H54 (cell line): ENCODE data around the gene INPP5B.

Experiments
- DNase-seq: peaks from one replicate; pipeline ENCODE4 v3.0.0; 2011; ENCODE audit warnings: low spot score, mixed read lengths; ENCODE audit not compliant: insufficient read length
- FAIRE-seq: peaks from 3 replicates; lab custom pipeline; 2011; peaks lifted over from hg19 to GRCh38; lab: Jason Lieb, UNC
- POLR2A ChIP-seq: IDR thresholded peaks from 2 replicates; pipeline ENCODE4 v1.6.1; 2011; ENCODE audit warnings: low read depth, mild to moderate bottlenecking, low read length

INPP5B gene

DNA sequence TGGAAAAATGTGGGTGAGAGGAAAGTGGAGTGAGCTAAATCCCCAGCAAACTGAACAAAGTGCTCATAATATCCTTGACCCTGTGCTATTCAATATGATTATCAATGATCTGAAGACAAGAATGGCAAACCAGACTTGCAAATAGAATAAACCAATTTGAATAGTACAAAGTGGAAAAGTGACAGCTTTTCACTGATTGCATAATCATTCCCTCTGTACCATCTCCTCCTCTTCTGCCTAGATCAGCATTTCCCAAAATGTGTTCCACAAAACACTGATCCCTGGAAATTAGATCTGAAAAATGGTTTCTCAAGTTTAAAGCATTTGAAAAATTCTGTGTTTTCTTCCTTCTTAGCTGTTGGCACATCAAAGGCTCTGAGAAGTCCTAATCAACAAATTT is 95.6 kb downstream of the INPP5B start:
- FAIRE-seq (no peak), DNase-seq (no peak)
- no peak for TF ChIP-seq POLR2A

DNA sequence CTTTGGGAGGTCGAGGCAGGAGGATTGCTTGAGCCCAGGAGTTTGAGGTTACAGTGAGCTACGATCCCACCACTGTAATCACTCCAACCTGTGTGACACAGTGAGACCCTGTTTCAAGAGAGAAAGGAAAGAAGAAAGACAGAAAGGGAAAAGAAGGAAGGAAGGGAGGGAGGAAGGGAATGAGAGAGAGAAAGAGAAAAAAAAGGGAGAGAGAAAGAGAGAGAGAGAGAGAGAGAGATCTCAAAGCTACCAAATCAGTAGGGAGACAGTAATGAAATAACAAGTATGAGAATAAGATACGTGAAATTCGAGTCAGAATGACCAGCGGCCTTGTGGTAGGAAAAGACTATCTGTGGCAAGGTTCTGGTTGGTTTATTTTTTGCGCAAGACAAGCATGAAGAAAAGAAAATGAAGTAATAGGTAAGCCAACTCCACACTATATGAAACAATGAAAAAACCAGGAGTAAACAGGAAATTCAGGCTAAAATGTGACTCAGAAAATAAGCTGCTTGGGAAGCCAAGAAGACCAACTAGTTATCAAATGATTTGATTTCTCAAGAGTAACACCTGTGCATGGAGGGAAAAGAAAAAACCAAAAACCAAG is 96.4 kb downstream of the INPP5B start:
- DNase-seq: no peak

DNA sequence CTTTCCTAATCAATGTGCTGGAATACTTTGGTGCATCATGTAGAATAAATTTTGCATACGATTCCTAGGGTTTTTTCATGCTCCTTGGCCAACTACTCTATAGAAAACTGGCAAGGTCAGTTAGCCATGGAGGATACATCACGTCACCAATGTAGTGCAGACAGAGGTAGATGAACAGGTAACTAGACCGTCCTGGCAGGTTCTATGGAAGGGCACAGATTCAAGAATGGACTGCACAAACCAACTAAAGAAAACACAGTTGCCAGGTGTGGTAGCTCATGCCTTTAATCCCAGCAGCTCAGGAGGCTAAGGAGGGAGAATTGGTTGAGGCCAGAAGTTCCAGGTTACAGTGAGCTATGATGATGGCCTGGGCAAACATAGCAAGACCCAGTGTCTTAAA is 97.4 kb downstream of the INPP5B start:
- FAIRE-seq: no peak
- TF ChIP-seq POLR2A: no peak

More for the DNA sequence above, 96.4 kb downstream of the INPP5B start:
- FAIRE-seq: no peak
- no peak for TF ChIP-seq POLR2A

DNA sequence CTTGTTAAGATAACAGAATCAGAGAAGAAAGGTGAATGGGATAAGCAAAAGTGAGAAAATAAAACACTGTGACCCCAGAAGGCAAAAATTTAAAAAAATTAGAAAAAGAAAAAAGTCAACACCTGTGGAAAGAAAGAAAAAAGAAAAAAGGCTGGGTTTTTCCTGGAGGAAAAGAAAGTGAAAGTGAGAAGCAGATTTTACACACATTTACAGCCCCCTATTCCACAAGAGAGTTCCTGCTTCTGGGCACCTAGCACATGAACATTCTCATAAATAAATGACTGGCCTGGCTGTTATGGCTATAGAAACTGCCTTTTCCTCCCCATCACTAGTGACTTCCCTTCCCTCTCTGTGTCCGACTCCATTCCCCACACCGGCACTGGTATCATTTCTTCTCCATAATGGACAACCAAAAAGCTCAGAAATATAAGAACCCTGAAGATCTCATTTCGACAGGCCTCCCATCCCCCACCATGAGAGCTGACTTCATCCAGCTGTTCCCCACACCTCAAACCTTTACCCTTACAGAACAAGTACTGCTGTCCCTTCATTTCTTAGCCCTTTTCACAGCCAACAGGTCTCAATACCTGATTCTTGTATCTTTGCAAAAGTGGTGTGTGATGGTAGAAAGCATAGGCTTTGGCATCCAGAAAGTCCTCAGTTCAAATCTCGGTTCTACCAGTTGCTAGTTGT is 100.1 kb downstream of the INPP5B start:
- TF ChIP-seq POLR2A: no peak
- DNase-seq (no peak), FAIRE-seq (no peak)

More for the DNA sequence above, 97.4 kb downstream of the INPP5B start:
- no peak for DNase-seq

DNA sequence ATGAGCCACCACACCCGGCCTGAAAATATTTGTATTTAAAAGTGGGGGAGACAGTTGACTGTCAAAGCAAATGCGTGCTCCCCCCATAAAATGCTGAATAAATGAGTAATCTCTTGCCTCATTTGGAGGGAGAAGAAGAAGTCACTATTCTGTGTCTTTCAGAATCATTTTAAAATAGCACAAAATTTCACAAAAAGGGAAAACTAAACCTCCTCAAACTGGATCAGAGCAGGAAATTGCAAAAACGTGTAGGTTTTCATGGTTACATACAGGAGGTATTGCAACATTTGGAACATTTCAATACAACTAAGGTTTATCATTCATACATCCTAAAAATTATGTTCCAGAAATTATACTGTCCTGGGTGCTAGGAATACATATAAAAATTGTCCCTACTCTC is 101.1 kb downstream of the INPP5B start:
- FAIRE-seq (no peak), DNase-seq (no peak)
- TF ChIP-seq POLR2A: no peak

DNA sequence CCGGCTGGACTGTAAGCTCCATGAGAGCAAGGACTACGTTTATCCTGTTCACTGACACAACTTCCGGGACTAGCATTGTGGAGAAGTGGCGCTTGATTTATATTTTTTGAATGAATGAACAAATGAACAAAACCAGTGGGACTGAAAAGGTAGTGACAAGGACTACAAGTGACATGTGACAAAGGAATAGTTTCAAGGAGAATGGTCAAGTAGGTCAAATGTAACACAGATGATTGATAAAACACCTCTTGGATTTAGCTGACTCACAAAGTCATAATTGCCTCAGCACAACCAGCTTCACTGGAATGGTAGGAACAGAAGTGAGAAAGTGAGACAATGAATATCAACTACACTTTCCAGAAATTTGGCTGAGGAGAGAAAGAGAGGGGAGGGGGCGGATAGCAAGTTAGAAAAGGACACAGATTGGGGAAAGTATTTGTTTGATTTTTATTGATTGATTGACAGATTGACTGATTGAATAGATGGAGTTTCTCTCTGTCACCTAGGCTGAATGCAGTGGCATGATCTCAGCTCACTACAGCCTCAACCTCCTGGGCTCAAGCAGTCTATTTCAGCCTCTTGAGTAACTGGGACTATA is 101.7 kb downstream of the INPP5B start:
- TF ChIP-seq POLR2A: no peak
- FAIRE-seq (no peak), DNase-seq (no peak)

DNA sequence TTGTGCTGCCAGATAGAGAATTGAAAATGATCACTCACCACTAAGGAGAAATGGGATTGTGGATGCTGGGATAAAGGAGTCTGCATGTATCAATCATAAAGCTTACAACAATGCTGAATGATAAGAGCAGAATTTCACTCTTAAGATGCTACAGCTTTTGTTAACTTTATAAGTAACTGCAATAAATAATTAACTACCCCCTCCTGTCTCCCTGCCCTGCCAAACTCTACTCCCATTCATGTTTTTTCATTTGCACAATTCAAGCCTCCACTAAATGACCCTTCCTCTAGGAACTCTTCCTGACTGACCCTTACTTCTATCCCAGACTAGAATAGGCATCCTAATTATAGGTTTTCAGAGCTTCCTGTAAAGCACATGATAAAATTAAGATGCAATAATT is 102.3 kb downstream of the INPP5B start:
- DNase-seq (no peak), FAIRE-seq (no peak)
- TF ChIP-seq POLR2A: no peak

DNA sequence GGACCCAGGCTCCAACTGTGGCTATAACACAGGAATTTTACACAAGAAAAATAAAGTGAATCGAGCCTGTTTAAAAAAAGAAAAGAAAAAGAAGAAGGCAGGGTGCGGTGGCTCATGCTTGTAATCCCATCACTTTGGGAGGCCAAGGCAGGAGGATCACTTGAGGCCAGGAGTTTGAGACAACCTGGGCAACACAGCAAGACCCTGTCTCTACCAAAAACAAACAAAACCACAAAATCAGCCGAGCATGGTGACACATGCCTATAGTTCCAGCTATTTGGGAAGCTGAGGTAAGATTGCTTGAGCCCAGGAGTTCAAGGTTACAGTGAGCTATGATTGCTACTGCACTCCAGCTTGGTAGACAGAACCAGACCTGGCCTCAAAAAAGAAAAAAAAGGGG is 105.2 kb downstream of the INPP5B start:
- FAIRE-seq (no peak), DNase-seq (no peak)
- TF ChIP-seq POLR2A: no peak

DNA sequence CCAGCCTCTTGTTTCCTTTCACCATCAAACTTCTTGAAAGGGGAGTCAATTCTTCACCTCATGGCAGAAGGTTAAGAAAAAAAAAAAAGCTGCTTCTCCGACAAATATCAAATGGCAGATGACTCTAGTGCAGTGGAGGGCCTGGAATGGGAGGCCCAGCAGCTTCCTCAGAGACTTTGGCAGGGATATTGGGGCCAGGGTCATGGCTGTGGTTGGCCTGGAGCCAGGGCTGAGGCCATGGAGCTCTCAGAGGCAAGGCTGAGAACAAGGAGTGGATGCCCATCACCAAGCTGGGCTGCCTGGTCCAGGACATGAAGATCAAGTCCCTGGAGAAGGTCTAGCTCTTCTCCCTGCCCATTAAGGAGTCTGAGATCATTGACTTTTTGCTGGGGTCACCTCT is 106.1 kb downstream of the INPP5B start:
- DNase-seq: no peak
- FAIRE-seq: no peak
- no peak for TF ChIP-seq POLR2A

DNA sequence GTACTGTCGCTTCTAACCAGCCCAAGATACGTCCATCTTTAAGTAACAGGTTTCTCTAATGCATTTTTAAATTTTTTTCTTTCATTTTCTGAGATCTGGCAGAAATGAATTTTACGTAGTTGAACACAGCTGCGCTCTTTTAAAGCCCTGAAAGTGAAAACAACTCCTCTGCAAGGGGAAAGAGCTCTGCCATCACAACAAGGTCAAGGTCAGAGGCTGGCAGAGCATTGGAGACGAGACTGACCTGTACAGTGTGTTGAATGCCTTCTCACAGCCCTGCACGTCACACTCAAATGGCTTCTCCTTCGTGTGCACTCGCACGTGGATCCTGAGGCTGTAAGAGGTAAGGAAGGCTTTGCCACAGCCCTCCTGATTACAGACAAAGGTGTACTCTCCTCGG is 107.2 kb downstream of the INPP5B start:
- no peak for TF ChIP-seq POLR2A
- no peak for DNase-seq
- FAIRE-seq: no peak

DNA sequence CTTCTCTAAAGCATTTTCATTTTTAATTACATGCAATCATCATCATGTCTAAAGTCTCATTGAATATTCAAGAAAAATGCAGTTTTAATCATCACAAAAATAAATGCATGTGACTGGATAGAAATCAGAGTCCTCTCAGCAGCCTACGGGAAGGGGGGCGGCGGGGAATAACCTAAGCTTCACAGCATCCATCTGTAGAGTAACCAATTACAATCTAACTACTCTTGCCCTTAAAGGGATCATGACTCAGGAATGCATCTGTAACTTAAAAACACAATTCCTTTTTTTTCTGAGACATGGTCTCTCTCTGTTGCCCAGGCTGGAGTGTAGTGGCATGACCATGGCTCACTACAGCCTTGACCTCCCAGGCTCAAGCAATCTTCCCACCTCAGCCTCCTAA is 110.1 kb downstream of the INPP5B start:
- no peak for FAIRE-seq
- no peak for DNase-seq
- no peak for TF ChIP-seq POLR2A

DNA sequence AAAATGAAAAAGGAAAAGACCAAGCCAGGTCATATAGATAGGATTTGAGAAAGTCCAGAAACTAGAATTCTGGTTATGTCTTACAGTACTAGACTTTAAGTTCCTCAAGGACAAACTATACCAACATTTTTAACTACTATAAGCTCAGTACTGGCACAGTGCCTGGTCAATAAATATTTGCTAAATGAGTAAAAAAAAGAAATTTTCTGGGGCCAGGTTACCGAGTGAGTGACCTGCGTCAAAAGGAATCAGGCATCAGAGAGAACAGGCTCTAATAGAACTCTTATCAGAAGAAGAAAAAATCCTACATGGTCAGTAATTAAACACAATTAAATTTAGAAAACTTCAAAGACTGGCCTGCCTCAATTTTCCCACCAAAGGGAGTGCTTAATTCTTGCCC is 115.0 kb downstream of the INPP5B start:
- DNase-seq: no peak
- no peak for FAIRE-seq
- no peak for TF ChIP-seq POLR2A

DNA sequence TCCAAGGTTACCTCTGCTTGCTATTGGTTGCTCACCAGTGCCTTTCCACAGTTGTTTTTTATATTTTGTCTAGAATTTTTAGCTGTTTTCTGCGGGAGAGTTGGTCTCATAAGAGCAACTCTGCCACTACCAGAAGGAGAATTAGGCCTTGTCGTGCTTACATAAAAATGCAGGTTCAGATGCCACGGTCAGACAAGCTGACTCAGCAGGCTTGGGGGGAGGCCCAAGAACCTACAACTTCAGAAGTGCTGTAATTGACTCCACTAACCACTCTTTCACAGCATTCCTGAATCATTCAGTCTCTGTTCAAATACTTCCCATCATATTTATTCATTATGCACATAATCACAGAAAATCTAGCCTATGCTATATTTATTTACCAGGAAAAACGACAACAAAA is 115.7 kb downstream of the INPP5B start:
- no peak for TF ChIP-seq POLR2A
- no peak for FAIRE-seq
- DNase-seq: no peak

DNA sequence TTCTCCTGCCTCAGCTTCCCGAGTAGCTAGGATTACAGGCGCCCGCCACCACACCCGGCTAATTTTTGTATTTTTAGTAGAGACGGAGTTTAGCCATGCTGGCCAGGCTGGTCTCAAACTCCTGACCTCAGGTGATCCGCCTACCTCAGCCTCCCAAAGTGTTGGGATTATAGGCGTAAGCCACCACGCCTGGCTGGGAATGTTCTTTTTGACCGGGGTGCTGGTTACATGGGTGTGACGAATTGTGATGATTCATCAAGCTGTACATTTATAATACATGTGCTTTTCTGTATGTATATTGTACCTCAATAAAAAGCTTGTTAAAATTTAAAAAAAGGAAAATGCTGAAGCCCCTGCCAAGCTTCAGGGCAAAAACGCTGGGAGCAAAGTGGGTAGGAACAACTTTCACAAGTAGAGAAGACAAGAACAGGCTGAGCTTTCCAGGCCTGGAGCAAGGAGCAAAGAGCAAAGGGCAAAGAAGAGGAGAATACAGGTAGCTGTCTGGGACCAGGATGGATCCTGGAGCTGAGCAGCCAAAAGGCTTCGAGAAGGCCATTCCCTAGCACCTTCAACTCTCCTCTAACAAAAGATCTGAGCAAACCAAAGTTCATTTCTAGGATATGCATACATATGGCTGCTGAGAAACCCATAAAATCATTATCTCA is 118.3 kb downstream of the INPP5B start:
- DNase-seq (no peak), FAIRE-seq (no peak)
- TF ChIP-seq POLR2A: no peak

DNA sequence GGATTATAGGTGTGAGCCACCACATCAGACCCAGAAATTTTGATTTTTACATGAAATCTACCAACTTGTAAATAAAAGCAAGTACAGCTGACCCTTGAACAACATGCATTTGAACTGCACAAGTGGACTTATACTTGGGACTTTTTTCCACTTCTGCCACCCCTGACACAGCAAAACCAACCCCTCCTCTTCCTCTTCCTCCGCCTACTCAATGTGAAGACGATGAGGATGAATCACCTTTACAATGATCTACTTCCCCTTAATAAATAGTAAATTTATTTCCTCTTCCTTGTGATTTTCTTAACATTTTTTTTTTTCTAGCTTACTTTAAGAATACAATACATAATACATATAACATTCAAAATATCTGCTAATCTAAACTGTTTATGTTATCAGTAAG is 121.3 kb downstream of the INPP5B start:
- FAIRE-seq (no peak), DNase-seq (no peak)
- TF ChIP-seq POLR2A: no peak
